Stimulated activated naive CD4-positive, alpha-beta T cell (primary cell): Measurements from ENCODE around the gene ADCY10.

Experiments used
- DNase-seq, 6 experiments: peaks; one replicate each; lab custom pipeline; 2025; lab: John Stamatoyannopoulos, UW

ADCY10 gene

DNA sequence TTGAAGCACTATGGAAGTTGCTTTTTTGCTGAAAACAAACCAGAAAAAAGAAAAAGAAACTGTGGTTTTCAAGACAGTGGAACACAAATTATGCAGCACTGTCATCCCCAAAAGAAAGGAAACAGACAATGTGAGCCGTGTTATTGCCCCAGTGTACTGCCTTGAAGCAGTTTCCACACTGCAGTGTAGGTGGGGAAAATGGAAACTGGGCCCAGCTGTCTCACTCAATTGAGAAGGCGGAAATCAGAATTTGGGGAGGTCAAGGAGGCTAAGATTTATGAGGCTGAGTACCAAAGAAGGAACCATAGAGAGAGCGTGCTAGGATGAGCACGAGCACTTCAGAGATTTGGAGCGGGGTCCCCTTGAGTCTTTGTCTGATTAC lies 136.7 kb downstream of the ADCY10 start:
- no peak for DNase-seq

DNA sequence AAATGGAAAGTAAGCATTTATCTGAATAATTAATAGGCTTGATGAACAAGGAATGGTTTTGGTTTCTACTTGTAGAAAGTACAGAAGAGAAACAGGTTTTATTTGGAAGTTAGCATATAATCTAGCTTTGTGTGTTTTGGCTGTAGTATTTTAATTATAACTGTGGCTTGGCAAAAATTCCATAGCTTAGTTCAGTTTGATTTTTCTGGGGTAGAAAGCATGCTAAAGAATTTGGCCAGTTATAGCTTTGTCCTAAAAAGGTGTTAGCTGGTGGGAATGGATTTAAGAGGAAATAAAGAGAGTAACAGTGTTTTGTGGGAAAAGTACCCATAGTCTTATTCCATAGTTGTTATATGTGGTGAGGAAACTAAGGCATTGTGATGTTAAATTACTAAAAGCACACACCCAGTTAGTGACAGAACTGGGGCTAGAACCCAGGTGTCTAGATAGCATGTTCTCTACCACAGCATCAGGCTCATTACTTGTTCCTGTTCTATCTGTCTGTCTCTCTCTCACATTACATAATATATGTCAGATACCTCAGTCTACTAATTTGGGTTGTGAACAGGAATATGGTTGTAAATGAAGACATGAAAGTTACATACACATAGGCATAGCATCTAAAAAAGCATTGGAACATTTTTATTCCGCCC lies 137.2 kb downstream of the ADCY10 start:
- no peak for DNase-seq

GRCh38 chr1:167776151-167776550 lies 137.8 kb downstream of the ADCY10 start:
- no peak for DNase-seq

GRCh38 chr1:167775178-167775577 lies 138.8 kb downstream of the ADCY10 start:
- no peak for DNase-seq

DNA sequence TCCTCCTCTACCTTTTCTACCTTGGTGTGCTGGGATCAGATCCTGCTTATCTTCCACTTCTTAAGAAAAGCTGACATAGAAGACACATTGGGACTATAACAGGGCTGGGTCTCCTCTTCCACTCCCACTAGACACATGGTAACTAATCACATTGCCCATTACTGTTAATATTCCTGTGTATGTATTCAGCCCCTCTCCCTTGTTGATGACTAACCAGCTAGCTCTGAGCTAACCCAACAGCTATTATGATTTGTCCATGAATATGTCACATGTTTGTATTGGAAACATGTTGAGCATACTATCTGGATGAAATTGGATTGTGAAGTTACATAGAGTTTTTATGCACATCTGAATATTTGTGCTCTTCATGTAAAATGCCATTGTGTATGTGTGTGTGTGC lies 139.2 kb downstream of the ADCY10 start:
- no peak for DNase-seq

- no peak for DNase-seq
Measured at GRCh38 chr1:167773516-167773915, 140.4 kb downstream of the ADCY10 start.

DNA sequence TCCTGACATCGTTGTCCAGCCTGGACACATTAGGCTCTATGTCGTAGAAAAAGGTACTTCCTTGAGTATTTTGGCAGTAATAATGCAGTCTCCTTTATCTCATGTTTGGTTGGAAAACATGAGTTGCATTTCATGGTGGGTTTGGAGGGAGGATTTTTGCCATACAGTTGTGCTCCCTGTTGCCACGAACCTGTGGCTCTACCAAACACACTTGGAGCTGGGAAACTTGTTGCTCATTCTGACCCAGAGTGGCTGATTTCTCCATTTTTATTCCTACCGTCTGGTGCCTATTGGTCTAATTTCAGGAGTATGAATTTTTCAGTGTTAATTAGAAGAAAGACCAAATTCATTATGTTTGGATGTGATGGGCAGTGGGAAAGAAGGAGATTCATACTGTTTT lies 141.5 kb downstream of the ADCY10 start:
- DNase-seq = no peak

GRCh38 chr1:167770127-167770526 lies 143.8 kb downstream of the ADCY10 start:
- no peak for DNase-seq

GRCh38 chr1:167767761-167768160 lies 146.2 kb downstream of the ADCY10 start:
- no peak for DNase-seq

- DNase-seq = no peak
Measured at GRCh38 chr1:167766538-167766937, 147.4 kb downstream of the ADCY10 start.

DNA sequence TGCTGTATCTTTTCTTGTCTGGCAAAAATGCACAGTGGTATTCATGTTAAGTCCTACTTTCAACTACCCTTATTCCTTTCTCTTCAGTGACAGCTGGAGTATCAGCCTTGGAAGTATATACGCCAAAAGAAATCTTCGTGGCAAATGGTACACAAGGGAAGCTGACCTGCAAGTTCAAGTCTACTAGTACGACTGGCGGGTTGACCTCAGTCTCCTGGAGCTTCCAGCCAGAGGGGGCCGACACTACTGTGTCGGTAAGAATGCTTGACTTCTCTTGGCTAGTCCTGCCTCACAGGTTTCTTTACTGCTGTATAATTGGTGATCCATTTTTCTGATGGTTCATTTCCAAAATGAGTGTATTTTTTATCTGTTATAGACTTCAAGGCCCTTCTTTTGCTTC lies 148.4 kb downstream of the ADCY10 start:
- DNase-seq = no peak

DNA sequence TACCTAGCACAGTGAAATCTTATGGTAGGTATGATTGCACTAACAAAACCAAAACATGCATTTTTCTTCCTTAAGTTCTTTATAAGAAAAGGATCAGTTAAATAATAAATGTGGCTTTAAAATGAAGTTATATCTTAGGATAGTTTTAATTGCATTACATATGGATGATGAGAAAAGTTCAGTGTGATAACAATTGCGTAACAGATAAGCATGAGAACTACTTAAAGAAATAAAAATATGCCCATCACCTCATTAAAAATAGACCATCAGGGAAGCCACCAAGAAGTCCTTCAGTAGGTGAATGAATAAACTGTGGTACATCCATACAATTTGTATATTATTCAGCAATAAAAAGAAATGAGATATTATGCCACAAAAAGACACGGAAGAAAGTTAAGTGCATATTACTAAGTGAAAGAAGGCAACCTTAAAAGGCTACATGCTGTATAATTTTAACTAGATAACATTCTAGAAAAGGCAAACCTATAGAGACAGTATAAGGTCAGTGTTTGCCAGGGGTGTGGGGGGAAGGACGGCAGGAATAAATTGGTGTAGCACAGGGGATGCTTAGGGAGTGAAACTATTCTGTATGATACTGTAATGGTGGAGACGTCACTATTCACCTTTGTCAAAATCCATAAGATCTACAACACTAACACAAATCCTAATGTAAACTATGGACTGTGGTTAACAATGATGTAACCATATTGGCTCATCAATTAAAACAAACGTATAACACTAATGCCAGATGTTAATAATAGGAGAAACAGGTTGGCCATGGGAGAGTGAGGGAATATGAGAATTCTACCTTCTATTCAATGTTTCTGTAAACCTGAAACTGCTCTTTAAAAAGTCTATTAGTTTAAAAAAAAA lies 149.2 kb downstream of the ADCY10 start:
- DNase-seq = no peak

- no peak for DNase-seq
Measured at GRCh38 chr1:167763525-167764220, 150.3 kb downstream of the ADCY10 start.

DNA sequence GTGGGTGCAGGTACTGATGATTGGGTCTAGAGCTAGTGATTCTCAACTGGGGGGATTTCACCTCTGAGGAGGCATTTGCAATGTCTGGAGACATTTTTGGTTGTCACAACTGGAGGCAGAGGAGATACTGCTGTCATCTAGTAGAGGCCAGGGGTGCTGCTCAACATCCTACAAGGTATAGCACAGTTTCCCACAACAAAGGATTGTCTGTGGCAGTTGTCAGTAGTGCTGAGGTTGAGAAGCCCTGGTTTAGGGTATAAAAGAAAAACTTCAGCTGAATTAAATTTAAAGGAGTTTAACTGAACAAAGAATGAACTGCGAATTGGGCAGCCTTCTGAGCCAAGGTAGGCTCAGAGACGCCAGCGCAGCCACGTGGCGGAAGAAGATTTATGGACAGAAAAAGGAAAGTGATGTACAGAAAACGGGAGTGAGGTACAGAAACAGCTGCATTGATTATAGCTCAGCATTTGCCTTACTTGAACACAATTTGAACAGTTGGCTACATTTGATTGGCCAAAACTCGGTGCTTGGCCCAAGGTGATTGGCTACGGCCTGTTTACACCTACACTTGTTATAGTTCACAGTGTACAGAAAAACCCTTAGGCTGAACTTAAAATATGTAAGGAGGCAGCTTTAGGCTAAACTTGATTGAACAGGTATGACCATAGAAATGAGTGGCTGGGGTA lies 151.7 kb downstream of the ADCY10 start:
- peak in 4 of 6 experiments; percentile 6 to 63 (median 58) for DNase-seq

- no peak for DNase-seq
Measured at GRCh38 chr1:167761400-167761799, 152.5 kb downstream of the ADCY10 start.
